Activated CD8-positive, alpha-beta T cell treated with anti-CD3 and anti-CD28 coated beads for 36 hours (primary cell): ENCODE measurements around the gene PSD2. TPM values are rescaled to one million over a fixed set of nuclear protein-coding genes. Genes with fewer than 3 reads are reported as not detected.

ENCODE experiments used
- ATAC-seq: fragments of 200-7000 bp; cut with Tn5 transposase; one replicate; pipeline ENCODE4 v1.10.0; 2021; ENCODE audit warnings: mild to moderate bottlenecking, moderate library complexity
- CTCF ChIA-PET: fragments of 350-600 bp; sonication (Branson Sonifier 250); formaldehyde crosslinking; loops from one replicate; lab custom pipeline; 2021; ENCODE audit warnings: antibody characterized with exemption; lab: Charles Lee
- POLR2A ChIA-PET: fragments of 350-600 bp; sonication (Branson Sonifier 250); formaldehyde crosslinking; loops from one replicate; lab custom pipeline; 2021; ENCODE audit warnings: antibody characterized with exemption; lab: Charles Lee
- DNase-seq: peaks from one replicate; pipeline ENCODE4 v3.0.0-alpha.2; 2020
- H3K27ac Mint-ChIP-seq: one replicate; pipeline ENCODE4 v1.8.0; 2021; ENCODE audit warnings: mild to moderate bottlenecking, mixed read lengths
- H3K27me3 Mint-ChIP-seq: one replicate; pipeline ENCODE4 v1.8.0; 2021; ENCODE audit warnings: mixed read lengths
- H3K36me3 Mint-ChIP-seq: one replicate; pipeline ENCODE4 v1.8.0; 2021; ENCODE audit warnings: low read depth, mixed read lengths
- H3K4me1 Mint-ChIP-seq: one replicate; pipeline ENCODE4 v1.8.0; 2021; ENCODE audit warnings: low read depth, mixed read lengths
- H3K4me3 Mint-ChIP-seq: one replicate; pipeline ENCODE4 v1.8.0; 2021; ENCODE audit warnings: mild to moderate bottlenecking, moderate library complexity, mixed read lengths
- H3K9me3 Mint-ChIP-seq: one replicate; pipeline ENCODE4 v1.8.0; 2021; ENCODE audit warnings: mixed read lengths
- CTCF ChIP-seq: fragments of 200-600 bp; IDR thresholded peaks from one replicate; pipeline ENCODE4 v1.8.0; 2022; ENCODE audit warnings: antibody characterized with exemption, mild to moderate bottlenecking
- intact Hi-C: fragments of 100-400 bp; cut with micrococcal nuclease; formaldehyde crosslinking; loops from one replicate; pipeline ENCODE4 v1.10.0; 2022
- total RNA-seq, 2 experiments: library from RNA; stranded (reverse); gene quantifications; one replicate each; pipeline ENCODE4 v1.2.3, GENCODE V29; 2021

The PSD2 gene
- total RNA-seq, 2 experiments from 2014 or later, result 0.14 TPM; not detected in 1

DNA sequence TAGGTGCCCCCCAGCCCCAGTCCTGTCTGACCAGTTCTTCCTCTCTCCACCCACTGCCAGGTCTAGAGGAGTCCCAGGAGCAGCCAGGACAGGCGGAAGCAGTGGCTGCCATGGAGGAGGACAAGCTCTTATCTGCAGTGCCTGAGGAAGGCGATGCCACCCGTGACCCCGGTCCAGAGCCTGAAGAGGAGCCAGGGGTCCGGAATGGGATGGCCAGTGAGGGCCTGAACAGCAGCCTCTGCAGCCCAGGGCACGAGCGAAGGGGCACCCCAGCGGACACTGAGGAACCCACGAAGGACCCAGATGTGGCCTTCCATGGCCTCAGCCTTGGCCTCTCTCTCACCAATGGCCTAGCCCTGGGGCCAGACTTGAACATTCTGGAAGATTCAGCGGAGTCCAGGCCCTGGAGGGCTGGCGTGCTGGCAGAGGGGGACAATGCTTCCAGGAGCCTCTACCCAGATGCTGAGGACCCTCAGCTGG is 13.8 kb downstream of the PSD2 start:
- TF ChIP-seq CTCF, result no peak
- intact Hi-C loops, result no loop called here
- H3K27ac Mint-ChIP-seq, result no peak overlapping the region
- ChIA-PET POLR2A (no interaction called here), CTCF (interaction anchor here (0.9 to 1.7 kb wide), 2 partner anchors 22 to 44 kb away, joined by 3 to 4 read pairs; no protein-coding TSS in a partner anchor)
- no peaks in the 10 kb centered on the region for H3K4me1 Mint-ChIP-seq
- no peak for ATAC-seq
- H3K27me3 Mint-ChIP-seq, result peaks cover 7% of the 10 kb centered on the region
- H3K4me3 Mint-ChIP-seq, result no peak overlapping the region
- no peaks in the 10 kb centered on the region for H3K9me3 Mint-ChIP-seq
- DNase-seq, result no peak
- H3K36me3 Mint-ChIP-seq, result no peaks in the 10 kb centered on the region

GRCh38 chr5:139810341-139811273 is 15.0 kb downstream of the PSD2 start:
- H3K36me3 Mint-ChIP-seq, result no peaks in the 10 kb centered on the region
- DNase-seq (no peak), ATAC-seq (no peak)
- H3K4me3 Mint-ChIP-seq, result no peak overlapping the region
- no peak for TF ChIP-seq CTCF
- H3K9me3 Mint-ChIP-seq, result no peaks in the 10 kb centered on the region
- H3K27ac Mint-ChIP-seq, result no peak overlapping the region
- peaks cover 5% of the 10 kb centered on the region for H3K27me3 Mint-ChIP-seq
- CTCF ChIA-PET, result interaction anchor here (0.9 to 1.7 kb wide), 2 partner anchors 23 to 45 kb away, joined by 3 to 4 read pairs; no protein-coding TSS in a partner anchor
- POLR2A ChIA-PET, result no interaction called here
- intact Hi-C loops, result no loop called here
- no peaks in the 10 kb centered on the region for H3K4me1 Mint-ChIP-seq

DNA sequence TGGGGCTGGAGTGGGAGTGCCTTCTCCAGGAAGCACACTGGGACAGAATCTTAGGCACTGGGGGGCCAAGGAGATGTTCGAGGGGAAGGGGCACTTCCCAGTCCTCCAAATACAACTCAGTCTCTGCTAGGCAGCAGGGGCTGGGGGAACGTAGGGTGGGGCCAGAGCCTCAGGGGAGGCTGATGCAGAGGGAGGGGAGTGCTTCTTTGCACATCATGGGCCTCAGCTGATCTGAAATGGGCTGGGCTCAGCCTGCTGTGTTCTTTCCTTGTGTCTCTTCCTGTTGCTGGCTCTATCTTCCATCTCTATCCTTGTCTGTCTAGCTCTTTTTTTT is 15.6 kb downstream of the PSD2 start:
- Mint-ChIP-seq H3K4me1 (no peaks in the 10 kb centered on the region), H3K9me3 (no peaks in the 10 kb centered on the region), H3K4me3 (no peak overlapping the region), H3K27me3 (peaks cover 5% of the 10 kb centered on the region), H3K36me3 (no peaks in the 10 kb centered on the region), H3K27ac (no peak overlapping the region)
- TF ChIP-seq CTCF, result no peak
- intact Hi-C loops, result no loop called here
- ATAC-seq (no peak), DNase-seq (no peak)
- POLR2A ChIA-PET, result no interaction called here
- CTCF ChIA-PET, result interaction anchor here (1.4 kb wide), 2 partner anchors 24 to 158 kb away, joined by 3 to 4 read pairs; no protein-coding TSS in a partner anchor

GRCh38 chr5:139812323-139812722 is 16.7 kb downstream of the PSD2 start:
- DNase-seq, result no peak

More at GRCh38 chr5:139812323-139812722, 16.7 kb downstream of the PSD2 start:
- intact Hi-C loops, result no loop called here
- CTCF ChIA-PET, result interaction anchor here (1.4 kb wide), 2 partner anchors 25 to 156 kb away, joined by 3 to 4 read pairs; no protein-coding TSS in a partner anchor
- no peak for TF ChIP-seq CTCF
- no peak overlapping the region for H3K4me3 Mint-ChIP-seq
- no peaks in the 10 kb centered on the region for H3K9me3 Mint-ChIP-seq
- no peak for ATAC-seq
- H3K36me3 Mint-ChIP-seq, result no peaks in the 10 kb centered on the region
- no peaks in the 10 kb centered on the region for H3K4me1 Mint-ChIP-seq
- POLR2A ChIA-PET, result no interaction called here
- H3K27ac Mint-ChIP-seq, result no peak overlapping the region
- H3K27me3 Mint-ChIP-seq, result peaks cover 5% of the 10 kb centered on the region
